ENCODE results near the gene GPR45. TPM values are rescaled to one million over a fixed set of nuclear protein-coding genes. Genes with fewer than 3 reads are reported as not detected.

Gene GPR45, protein sequence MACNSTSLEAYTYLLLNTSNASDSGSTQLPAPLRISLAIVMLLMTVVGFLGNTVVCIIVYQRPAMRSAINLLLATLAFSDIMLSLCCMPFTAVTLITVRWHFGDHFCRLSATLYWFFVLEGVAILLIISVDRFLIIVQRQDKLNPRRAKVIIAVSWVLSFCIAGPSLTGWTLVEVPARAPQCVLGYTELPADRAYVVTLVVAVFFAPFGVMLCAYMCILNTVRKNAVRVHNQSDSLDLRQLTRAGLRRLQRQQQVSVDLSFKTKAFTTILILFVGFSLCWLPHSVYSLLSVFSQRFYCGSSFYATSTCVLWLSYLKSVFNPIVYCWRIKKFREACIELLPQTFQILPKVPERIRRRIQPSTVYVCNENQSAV
- total RNA-seq: not detected

DNA sequence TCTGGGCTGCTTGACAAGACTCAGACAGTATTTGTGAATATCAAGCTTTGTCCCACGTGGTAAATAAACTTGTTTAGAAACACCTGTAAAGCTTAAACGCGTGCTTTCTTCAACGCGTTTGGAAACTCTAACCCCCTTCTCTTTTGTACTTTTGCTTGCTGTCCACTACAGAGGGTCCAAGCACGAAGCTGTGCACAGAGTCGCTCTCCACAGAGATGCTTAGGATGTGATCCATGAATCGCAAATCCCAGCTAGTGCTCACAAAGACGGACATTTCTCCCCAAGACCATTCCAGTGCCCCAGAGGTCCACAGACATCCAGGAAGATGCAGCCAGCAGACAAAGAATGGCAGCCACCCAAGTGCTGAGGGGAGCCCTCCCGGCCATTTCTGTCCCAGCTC is at the start of gene GPR45:
Gene GPR45, plus strand, starts transcription at position 301 of the 400 bp plus-strand sequence. CDS start 116 bp downstream, outside the sequence.
- Mint-ChIP-seq H3K9me3 (no peaks in the 10 kb centered on the region), H3K4me3 (no peak within 1 kb of the TSS), H3K27me3 (peaks cover 14% of the 10 kb centered on the region), H3K27ac (no peak within 1 kb of the TSS), H3K4me1 (peaks cover 8% of the 10 kb centered on the region), H3K36me3 (ENCODE audit: low read depth) (no peaks in the 10 kb centered on the region)
- ChIA-PET POLR2A (no interaction called here), CTCF (interaction anchor here (1.0 to 7.4 kb wide), 2 partner anchors 16 to 127 kb away, joined by 3 to 94 read pairs; no protein-coding TSS in a partner anchor)
- DNase-seq: no peak

DNA sequence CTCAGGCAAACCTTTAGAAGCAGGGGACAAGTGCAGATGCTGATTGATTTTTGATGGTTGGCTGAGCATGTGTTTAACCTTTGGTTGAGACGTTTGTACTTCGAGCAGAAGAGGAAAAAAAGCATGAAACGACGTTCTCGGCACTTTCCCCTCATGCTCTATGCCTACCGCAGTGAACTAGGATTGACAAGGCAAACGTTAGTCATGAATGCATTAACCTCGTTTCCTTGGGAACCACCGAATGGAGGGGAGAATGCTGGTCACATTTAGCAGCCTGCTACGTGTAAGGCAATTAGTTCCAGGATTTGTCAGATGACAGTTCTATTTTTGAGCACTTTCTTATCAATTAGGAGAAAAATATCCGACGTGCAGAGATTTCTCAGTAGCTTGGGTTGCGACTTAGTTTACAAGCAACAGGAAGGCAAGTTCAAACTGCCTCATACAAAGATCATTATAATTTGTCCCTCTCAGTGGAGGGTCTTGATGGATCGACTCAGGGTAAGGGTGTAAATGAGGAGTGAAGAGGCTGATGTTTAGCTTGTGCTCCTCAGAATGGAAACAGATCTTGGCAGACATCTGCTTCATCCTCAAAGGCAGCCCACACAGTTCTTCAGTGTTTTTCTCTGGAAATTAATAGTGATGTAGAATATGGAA is 47.4 kb upstream of the GPR45 start:
- Mint-ChIP-seq H3K9me3 (peaks cover 2% of the 10 kb centered on the region), H3K4me1 (no peaks in the 10 kb centered on the region), H3K27me3 (peaks cover 20% of the 10 kb centered on the region), H3K27ac (no peak overlapping the region), H3K4me3 (no peak overlapping the region), H3K36me3 (ENCODE audit: low read depth) (no peaks in the 10 kb centered on the region)
- ChIA-PET POLR2A (no interaction called here), CTCF (no interaction called here)
- no peak for DNase-seq

DNA sequence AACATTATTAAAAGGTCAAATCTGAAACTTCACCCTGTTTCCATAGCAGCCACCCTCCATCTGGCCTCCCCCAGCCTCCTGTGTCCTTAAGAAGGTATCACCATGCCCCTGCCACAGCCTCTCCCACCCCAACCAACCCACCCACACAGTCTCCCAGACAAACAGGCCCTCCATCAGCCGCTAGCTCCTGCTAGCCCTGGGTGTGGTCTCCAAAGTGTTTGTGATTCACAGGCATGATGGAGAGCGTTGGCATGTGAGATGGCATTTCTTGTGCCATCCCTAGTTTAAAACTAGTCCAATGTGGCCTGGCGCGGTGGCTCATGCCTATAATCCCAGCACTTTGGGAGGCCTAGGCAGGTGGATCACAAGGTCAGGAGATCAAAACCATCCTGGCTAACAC is 44.9 kb upstream of the GPR45 start:
- no peaks in the 10 kb centered on the region for H3K4me1 Mint-ChIP-seq
- no peak for DNase-seq
- no peaks in the 10 kb centered on the region for H3K9me3 Mint-ChIP-seq
- H3K36me3 Mint-ChIP-seq (ENCODE audit: low read depth): no peaks in the 10 kb centered on the region
- ChIA-PET CTCF (no interaction called here), POLR2A (no interaction called here)
- H3K27me3 Mint-ChIP-seq: peaks cover 21% of the 10 kb centered on the region
- H3K4me3 Mint-ChIP-seq: no peak overlapping the region
- H3K27ac Mint-ChIP-seq: no peak overlapping the region

DNA sequence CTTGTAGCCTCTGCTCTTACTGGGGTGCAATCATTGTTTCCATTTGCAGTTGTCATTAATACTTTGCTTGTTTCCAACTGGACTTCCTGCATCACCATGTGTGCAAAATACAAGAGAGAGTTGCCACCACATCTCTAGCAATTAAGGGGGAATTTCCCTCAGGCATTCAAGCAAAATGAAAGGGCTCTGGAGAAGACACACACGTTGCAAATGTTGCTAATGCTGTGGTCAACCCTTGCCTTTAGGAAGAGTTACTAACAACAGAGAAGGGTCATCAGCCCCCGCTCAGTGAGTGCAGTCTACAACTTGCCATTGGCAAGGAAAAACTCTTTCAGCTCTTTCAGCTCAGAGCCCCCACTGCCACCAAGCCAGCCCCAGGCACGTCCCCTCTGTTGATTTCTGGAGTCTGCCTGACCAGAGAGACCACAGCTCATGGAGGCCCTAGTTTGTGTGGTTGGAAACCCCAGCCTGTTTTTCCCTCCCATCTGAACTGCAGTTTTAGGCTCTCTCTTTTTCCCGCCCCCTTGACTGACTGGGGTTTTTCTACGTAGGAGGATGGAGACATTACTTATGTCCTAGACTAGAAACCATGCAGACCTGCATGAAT is 25.9 kb upstream of the GPR45 start:
- ChIA-PET POLR2A (no interaction called here), CTCF (no interaction called here)
- Mint-ChIP-seq H3K27ac (no peak overlapping the region), H3K27me3 (peaks cover 8% of the 10 kb centered on the region), H3K9me3 (no peaks in the 10 kb centered on the region), H3K4me1 (no peaks in the 10 kb centered on the region), H3K36me3 (ENCODE audit: low read depth) (no peaks in the 10 kb centered on the region), H3K4me3 (no peak overlapping the region)
- DNase-seq: no peak

DNA sequence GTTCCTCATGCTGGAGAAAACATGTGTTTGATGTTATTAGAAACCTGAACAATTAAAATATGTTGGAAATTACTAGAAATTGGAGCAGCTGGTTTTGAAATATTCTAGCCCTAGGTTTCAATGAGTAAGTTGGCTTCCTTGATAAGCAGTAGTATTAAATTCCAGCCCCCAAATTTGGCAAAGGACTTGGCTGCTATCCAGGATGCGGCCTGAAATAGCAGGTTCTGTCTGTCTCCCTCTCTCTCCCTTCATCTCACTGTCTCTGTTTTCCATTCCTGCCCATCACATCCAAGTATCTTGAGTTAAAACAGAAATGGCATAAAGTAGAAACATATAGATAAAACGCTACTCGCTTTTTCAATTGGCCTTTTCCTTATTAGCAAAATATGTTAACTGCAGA is 20.9 kb upstream of the GPR45 start:
- Mint-ChIP-seq H3K27ac (no peak overlapping the region), H3K9me3 (no peaks in the 10 kb centered on the region)

DNA sequence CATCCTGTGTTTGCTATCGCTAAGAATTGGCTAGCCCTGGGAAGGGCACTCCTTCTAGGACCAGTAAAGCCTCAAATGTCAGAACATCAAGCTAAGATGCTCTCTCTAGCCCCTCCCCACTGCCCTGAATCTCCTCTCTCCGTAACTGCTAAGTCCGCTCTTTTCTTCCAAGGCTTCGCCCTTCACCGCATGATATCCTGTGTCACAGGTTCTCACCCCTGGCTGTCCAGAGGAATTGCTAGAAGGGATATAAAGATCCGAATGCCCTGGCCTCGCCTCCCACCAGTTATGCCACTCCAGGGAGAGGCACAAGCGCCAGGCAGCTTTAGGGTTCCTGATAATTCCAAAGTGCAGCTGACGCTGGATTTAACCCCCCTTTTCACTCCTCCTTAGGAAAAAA is 17.1 kb upstream of the GPR45 start:
- H3K9me3 Mint-ChIP-seq: no peaks in the 10 kb centered on the region
- no peak overlapping the region for H3K4me3 Mint-ChIP-seq
- H3K27me3 Mint-ChIP-seq: peaks cover 11% of the 10 kb centered on the region
- no peaks in the 10 kb centered on the region for H3K36me3 Mint-ChIP-seq (ENCODE audit: low read depth)
- POLR2A ChIA-PET: no interaction called here
- no peak for DNase-seq
- CTCF ChIA-PET: no interaction called here
- H3K4me1 Mint-ChIP-seq: no peaks in the 10 kb centered on the region
- no peak overlapping the region for H3K27ac Mint-ChIP-seq

More for the DNA sequence above, 20.9 kb upstream of the GPR45 start:
- Mint-ChIP-seq H3K4me1 (no peaks in the 10 kb centered on the region), H3K36me3 (ENCODE audit: low read depth) (no peaks in the 10 kb centered on the region), H3K27me3 (peaks cover 10% of the 10 kb centered on the region), H3K4me3 (no peak overlapping the region)
- no peak for DNase-seq
- ChIA-PET CTCF (no interaction called here), POLR2A (no interaction called here)

DNA sequence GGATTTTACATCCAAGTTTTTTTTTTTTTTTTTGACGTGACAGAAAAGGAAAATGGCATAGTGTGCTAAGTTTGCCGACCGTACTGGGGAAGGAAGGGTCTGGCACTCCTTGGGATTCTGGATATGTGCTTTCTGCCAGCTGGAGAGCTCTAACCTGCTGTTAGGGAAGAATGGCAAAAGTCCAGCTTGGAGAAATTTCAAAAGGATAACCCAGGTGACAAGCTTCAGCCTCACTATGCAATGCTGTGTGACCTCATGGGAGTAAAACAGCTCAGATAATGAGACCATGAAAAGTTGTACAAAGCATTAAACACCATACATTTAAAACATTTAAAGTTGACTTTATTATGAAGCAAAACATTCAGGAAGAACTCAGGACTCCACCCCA is 10.3 kb upstream of the GPR45 start:
- Mint-ChIP-seq H3K27ac (no peak overlapping the region), H3K9me3 (no peaks in the 10 kb centered on the region), H3K27me3 (peaks cover 13% of the 10 kb centered on the region), H3K36me3 (ENCODE audit: low read depth) (no peaks in the 10 kb centered on the region), H3K4me3 (no peak overlapping the region), H3K4me1 (peaks cover 9% of the 10 kb centered on the region)
- POLR2A ChIA-PET: no interaction called here
- no peak for DNase-seq
- CTCF ChIA-PET: interaction anchor here (0.9 to 2.4 kb wide), 3 partner anchors 68 to 1351 kb away, joined by 3 to 5 read pairs (median 3); no protein-coding TSS in a partner anchor

DNA sequence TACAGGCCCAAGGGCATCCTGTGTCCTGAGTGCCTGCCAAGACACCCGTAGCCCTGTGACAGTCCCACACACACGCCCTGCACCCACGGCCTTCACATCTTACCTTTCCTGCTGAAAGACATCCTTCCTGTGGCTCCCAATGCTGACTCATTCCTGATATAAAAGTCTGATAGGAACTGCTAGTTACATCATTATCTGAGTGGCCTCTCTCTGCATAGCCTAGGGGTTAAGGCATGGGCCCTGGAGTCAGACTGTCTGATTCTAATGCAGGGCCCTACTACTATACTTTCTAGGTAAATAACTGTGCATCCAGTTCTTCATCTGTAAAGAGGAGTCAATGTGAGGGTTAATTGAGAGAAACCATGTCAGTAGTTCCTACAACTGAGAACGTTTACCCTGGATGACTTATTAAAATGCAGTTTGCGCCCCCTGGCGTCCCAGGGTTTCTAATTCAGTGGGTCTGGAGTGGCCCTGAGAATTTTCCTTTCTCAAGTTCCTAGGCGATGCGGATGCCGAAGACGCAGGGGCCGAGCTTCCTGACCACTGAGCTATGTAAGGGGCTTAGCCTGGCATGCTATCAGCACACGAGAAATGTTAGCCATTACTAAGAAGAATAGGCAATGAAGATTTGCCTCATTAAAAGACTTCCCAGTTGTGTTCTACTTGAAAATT is 6.0 kb upstream of the GPR45 start:
- Mint-ChIP-seq H3K9me3 (no peaks in the 10 kb centered on the region), H3K4me1 (peaks cover 17% of the 10 kb centered on the region), H3K27me3 (peaks cover 21% of the 10 kb centered on the region), H3K4me3 (no peak overlapping the region), H3K36me3 (ENCODE audit: low read depth) (no peaks in the 10 kb centered on the region), H3K27ac (no peak overlapping the region)
- POLR2A ChIA-PET: no interaction called here
- peak; percentile 63 for DNase-seq
- CTCF ChIA-PET: interaction anchor here (1.1 to 7.4 kb wide), 4 partner anchors 91 to 198 kb away, joined by 3 to 94 read pairs (median 4); partner anchors contain the start of gene MRPS9

DNA sequence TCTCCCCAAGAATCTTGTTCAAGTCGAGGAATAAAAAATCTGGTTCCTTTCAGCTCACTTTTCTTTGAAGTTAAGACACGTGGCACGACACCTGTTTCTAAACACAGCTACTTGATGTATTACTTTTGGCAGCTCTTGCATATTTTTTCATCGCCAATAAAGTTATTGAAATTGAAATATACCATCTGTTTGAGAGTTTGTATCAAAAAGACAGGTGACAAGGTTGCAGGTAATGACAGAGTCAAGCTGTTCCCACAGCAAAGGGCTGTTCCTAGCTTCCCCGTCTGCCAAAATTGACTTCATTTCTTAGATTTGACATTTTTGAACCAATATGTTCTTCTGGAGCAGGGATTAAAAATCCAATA is 5.5 kb upstream of the GPR45 start:
- no peaks in the 10 kb centered on the region for H3K9me3 Mint-ChIP-seq
- H3K4me3 Mint-ChIP-seq: no peak overlapping the region
- CTCF ChIA-PET: interaction anchor here (1.1 to 7.4 kb wide), 4 partner anchors 91 to 198 kb away, joined by 3 to 94 read pairs (median 4); partner anchors contain the start of gene MRPS9
- no peak overlapping the region for H3K27ac Mint-ChIP-seq
- POLR2A ChIA-PET: no interaction called here
- no peaks in the 10 kb centered on the region for H3K36me3 Mint-ChIP-seq (ENCODE audit: low read depth)
- DNase-seq: no peak
- H3K27me3 Mint-ChIP-seq: peaks cover 21% of the 10 kb centered on the region
- peaks cover 17% of the 10 kb centered on the region for H3K4me1 Mint-ChIP-seq

DNA sequence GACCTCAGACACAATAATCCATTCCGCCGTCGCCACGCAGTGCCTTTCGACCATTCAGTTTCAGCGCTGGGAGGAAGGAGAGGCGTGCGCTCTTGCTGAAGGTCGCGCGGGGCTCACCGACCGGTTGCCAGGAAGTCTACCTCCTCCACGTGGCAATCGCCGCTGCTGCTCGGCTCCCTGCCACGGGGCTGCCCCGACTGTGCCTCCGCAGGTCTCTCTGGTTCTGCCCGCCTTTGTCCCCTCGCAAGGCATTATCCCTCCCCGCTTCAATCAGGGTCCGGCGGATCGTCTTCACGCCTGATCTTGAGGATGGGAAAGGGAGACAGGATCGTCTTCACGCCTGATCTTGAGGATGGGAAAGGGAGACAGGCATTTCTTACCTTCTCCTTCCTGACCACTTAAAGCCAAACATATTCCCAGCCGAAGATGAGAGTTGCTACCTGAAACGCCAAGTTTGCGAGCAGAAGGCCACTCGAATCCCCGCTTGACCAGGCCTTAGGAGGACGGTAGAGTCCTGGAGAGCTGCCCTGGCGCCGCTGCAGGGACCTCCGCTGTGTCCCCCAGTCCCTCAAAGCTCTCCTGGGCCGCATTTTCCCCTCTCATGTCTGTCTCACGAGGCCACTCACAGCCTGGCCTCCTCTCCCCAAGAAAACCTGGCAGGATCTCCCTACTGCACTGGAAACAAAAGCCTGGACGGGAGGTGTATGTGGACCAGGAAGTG is 4.3 kb upstream of the GPR45 start:
- CTCF ChIA-PET: interaction anchor here (0.7 to 7.4 kb wide), 9 partner anchors 14 to 413 kb away, joined by 3 to 94 read pairs (median 3); no protein-coding TSS in a partner anchor
- H3K4me1 Mint-ChIP-seq: peaks cover 17% of the 10 kb centered on the region
- no peak for DNase-seq
- POLR2A ChIA-PET: no interaction called here
- H3K27me3 Mint-ChIP-seq: peaks cover 21% of the 10 kb centered on the region
- H3K9me3 Mint-ChIP-seq: no peaks in the 10 kb centered on the region
- H3K36me3 Mint-ChIP-seq (ENCODE audit: low read depth): no peaks in the 10 kb centered on the region
- no peak overlapping the region for H3K27ac Mint-ChIP-seq
- no peak overlapping the region for H3K4me3 Mint-ChIP-seq

DNA sequence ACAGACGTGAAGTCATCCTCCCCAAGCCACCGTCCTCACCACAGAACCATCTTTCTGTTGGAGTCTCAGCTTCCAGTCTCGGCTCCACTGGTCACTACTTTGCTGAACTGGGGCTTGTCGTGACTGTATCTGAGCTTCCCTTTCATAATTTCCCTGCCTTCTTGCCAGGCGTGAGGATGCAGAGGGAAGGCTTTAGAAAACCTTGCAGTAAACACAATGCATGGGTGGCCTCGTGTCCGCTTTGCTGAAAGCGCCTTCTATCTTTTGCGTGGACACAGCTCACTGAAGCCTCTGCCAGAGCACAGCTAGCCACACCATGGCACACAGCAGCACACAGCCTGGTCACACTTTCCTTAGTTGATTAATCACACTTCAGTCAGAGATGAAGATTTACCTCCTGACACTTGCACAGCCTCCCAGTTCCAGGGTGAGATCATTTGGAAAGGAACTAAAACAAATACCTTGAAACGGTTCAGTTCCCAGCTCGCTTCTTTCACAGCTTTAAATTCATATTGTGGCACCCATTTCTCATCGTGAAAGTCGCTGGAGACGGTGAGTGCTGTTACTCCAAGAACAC is 2.8 kb upstream of the GPR45 start:
- H3K4me3 Mint-ChIP-seq: no peak overlapping the region
- H3K9me3 Mint-ChIP-seq: no peaks in the 10 kb centered on the region
- H3K27me3 Mint-ChIP-seq: peaks cover 21% of the 10 kb centered on the region
- H3K27ac Mint-ChIP-seq: no peak overlapping the region
- peaks cover 17% of the 10 kb centered on the region for H3K4me1 Mint-ChIP-seq
- POLR2A ChIA-PET: no interaction called here
- CTCF ChIA-PET: interaction anchor here (0.6 to 7.4 kb wide), 8 partner anchors 12 to 131 kb away, joined by 3 to 94 read pairs (median 4); no protein-coding TSS in a partner anchor
- no peaks in the 10 kb centered on the region for H3K36me3 Mint-ChIP-seq (ENCODE audit: low read depth)
- DNase-seq: no peak

DNA sequence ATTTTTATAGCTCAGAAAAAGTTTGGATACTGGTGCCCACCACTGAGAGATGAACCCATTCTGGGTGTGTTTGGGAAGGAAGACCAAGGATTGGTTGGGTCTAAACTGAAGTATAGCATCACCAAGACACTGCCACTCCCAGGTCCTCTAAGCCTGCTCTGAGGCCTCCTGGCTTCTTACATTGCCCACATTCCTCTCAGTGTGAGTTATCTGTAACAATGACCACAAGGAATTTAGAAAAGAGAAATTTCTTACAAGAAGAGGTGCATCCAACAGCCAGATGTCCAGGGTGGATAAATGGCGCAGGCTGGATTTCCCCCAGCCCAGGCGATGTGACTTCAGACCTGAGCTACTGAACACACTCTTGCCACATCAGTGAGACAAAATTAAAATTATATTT is 1.6 kb upstream of the GPR45 start:
- DNase-seq: no peak
- no peak overlapping the region for H3K4me3 Mint-ChIP-seq
- peaks cover 21% of the 10 kb centered on the region for H3K27me3 Mint-ChIP-seq
- CTCF ChIA-PET: interaction anchor here (7.4 kb wide), 1 partner anchor 125 kb away, joined by 94 read pairs; no protein-coding TSS in a partner anchor
- H3K4me1 Mint-ChIP-seq: peaks cover 17% of the 10 kb centered on the region
- H3K27ac Mint-ChIP-seq: no peak overlapping the region
- POLR2A ChIA-PET: no interaction called here
- no peaks in the 10 kb centered on the region for H3K9me3 Mint-ChIP-seq
- no peaks in the 10 kb centered on the region for H3K36me3 Mint-ChIP-seq (ENCODE audit: low read depth)
